Uterus (tissue), 2 donors: ENCODE measurements around the gene MPG.

ENCODE experiments used
- CTCF ChIP-seq, 4 experiments: fragments of 200-600 bp in 2 of 4; fragments of 450-650 bp in 2 of 4; sonication (generic) in 2 of 4; IDR thresholded peaks; one replicate each; pipeline ENCODE4 v1.5.1; 2016 to 2019; ENCODE audit warnings: antibody characterized with exemption in 4 of 4, mild to moderate bottlenecking in 2 of 4, moderate library complexity in 1 of 4
- POLR2A ChIP-seq, 2 donors: fragments of 450-650 bp; IDR thresholded peaks; one replicate each; pipeline ENCODE4 v1.6.1; 2016; ENCODE audit warnings: antibody characterized with exemption in 2 of 2, mild to moderate bottlenecking in 1 of 2, moderate library complexity in 1 of 2

- TF ChIP-seq CTCF (IDR thresholded peaks at IDR 0.05) (no peak), POLR2A (IDR thresholded peaks at IDR 0.05) (no peak)
Observed at GRCh38 chr16:85865-86264, 7.8 kb downstream of the MPG start.
